Neuronal stem cell (in vitro differentiated cells): ENCODE results near the gene TRIM66.

Experiments
- DNase-seq: peaks from one replicate; pipeline ENCODE4 v3.0.0-alpha.2; 2013; ENCODE audit warnings: low spot score
- H2AFZ ChIP-seq: one replicate; pipeline ENCODE4 v1.6.1; 2013; ENCODE audit warnings: mild to moderate bottlenecking, low read length, inconsistent platforms
- H2AK5ac ChIP-seq: 2 replicates; pipeline ENCODE4 v1.6.1; 2013; ENCODE audit warnings: low read depth, mild to moderate bottlenecking, inconsistent platforms, low read length, moderate library complexity, mixed read lengths
- H2BK120ac ChIP-seq: 2 replicates; pipeline ENCODE4 v1.6.1; 2013; ENCODE audit warnings: low read depth, mild to moderate bottlenecking, inconsistent platforms, low read length, moderate library complexity, mixed read lengths
- H2BK12ac ChIP-seq: one replicate; pipeline ENCODE4 v1.6.1; 2013; ENCODE audit warnings: low read length, inconsistent platforms
- H2BK15ac ChIP-seq: 2 replicates; pipeline ENCODE4 v1.6.1; 2013; ENCODE audit warnings: mild to moderate bottlenecking, low read length, inconsistent platforms, mixed read lengths
- H2BK5ac ChIP-seq: one replicate; pipeline ENCODE4 v1.6.1; 2013; ENCODE audit warnings: inconsistent platforms, mild to moderate bottlenecking, low read length, moderate library complexity
- H3K14ac ChIP-seq: one replicate; pipeline ENCODE4 v1.6.1; 2013; ENCODE audit warnings: low read length, inconsistent platforms
- H3K18ac ChIP-seq: 2 replicates; pipeline ENCODE4 v1.6.1; 2013; ENCODE audit warnings: low read length, inconsistent platforms
- H3K23ac ChIP-seq: 2 replicates; pipeline ENCODE4 v1.6.1; 2013; ENCODE audit warnings: low read depth, mild to moderate bottlenecking, mixed read lengths, low read length, inconsistent platforms; ENCODE audit not compliant: poor library complexity
- H3K27ac ChIP-seq: replicated peaks from 3 replicates; pipeline ENCODE4 v1.5.1; 2013; ENCODE audit warnings: low read length, inconsistent platforms
- H3K27me3 ChIP-seq, 3 experiments: 2 replicates each; pipeline ENCODE4 v1.6.1; 2013; ENCODE audit warnings: low read length in 3 of 3, mild to moderate bottlenecking in 2 of 3, inconsistent platforms in 1 of 3, low read depth in 1 of 3, mixed read lengths in 1 of 3, moderate library complexity in 1 of 3; ENCODE audit not compliant: control insufficient read depth in 3 of 3, insufficient read depth in 3 of 3
- H3K36me3 ChIP-seq, 2 donors: replicated peaks in 1 of 2; 2 replicates each; pipeline ENCODE4 v1.6.1; 2013; ENCODE audit warnings: low read length in 2 of 2; ENCODE audit not compliant: control insufficient read depth in 2 of 2, insufficient read depth in 2 of 2
- H3K4ac ChIP-seq: 2 replicates; pipeline ENCODE4 v1.6.1; 2013; ENCODE audit warnings: inconsistent platforms, mild to moderate bottlenecking, low read length, moderate library complexity
- H3K4me1 ChIP-seq, 2 donors: 1 replicate in 1 of 2; 2 replicates in 1 of 2; pipeline ENCODE4 v1.6.1; 2013; ENCODE audit warnings: low read length in 2 of 2, low read depth in 1 of 2; ENCODE audit not compliant: control insufficient read depth in 2 of 2, insufficient read depth in 1 of 2
- H3K4me2 ChIP-seq: one replicate; pipeline ENCODE4 v1.6.1; 2013; ENCODE audit warnings: mild to moderate bottlenecking, low read length, inconsistent platforms; ENCODE audit not compliant: insufficient read depth, poor library complexity, severe bottlenecking
- H3K4me3 ChIP-seq, 2 donors: 2 replicates each; pipeline ENCODE4 v1.5.1; 2013; ENCODE audit warnings: low read length in 2 of 2, mild to moderate bottlenecking in 2 of 2, inconsistent platforms in 1 of 2, moderate library complexity in 1 of 2
- H3K79me1 ChIP-seq: one replicate; pipeline ENCODE4 v1.6.1; 2013; ENCODE audit warnings: low read depth, mild to moderate bottlenecking, inconsistent platforms, low read length, moderate library complexity
- H3K9ac ChIP-seq: one replicate; pipeline ENCODE4 v1.6.1; 2013; ENCODE audit warnings: mild to moderate bottlenecking, low read depth, low read length, inconsistent platforms; ENCODE audit not compliant: poor library complexity
- H3K9me3 ChIP-seq, 2 donors: replicated peaks in 1 of 2; 2 replicates each; pipeline versions ENCODE3 to v1.6.1; 2013; ENCODE audit warnings: low read length in 2 of 2, mild to moderate bottlenecking in 2 of 2, inconsistent platforms in 1 of 2, low read depth in 1 of 2, mixed read lengths in 1 of 2, moderate library complexity in 1 of 2; ENCODE audit not compliant: control insufficient read depth in 2 of 2, insufficient read depth in 1 of 2
- H4K8ac ChIP-seq: one replicate; pipeline ENCODE4 v1.6.1; 2013; ENCODE audit warnings: low read depth, mild to moderate bottlenecking, inconsistent platforms, low read length, moderate library complexity
- H4K91ac ChIP-seq: one replicate; pipeline ENCODE4 v1.6.1; 2013; ENCODE audit warnings: low read length, low read depth, mild to moderate bottlenecking, inconsistent platforms; ENCODE audit not compliant: poor library complexity
- WGBS, 2 donors: extraction: QIAGEN DNeasy Blood & Tissue Kit; methylation state at CpG; one replicate each; pipeline ENCODE4 v1.1.7; 2013; ENCODE audit warnings: missing lambda C conversion rate in 2 of 2, mixed read lengths in 1 of 2; ENCODE audit not compliant: insufficient read length in 2 of 2, insufficient replicate concordance in 1 of 2; ENCODE audit errors: extremely low coverage in 2 of 2; 5-methylcytosine and 5-hydroxymethylcytosine counted together

Gene TRIM66

DNA sequence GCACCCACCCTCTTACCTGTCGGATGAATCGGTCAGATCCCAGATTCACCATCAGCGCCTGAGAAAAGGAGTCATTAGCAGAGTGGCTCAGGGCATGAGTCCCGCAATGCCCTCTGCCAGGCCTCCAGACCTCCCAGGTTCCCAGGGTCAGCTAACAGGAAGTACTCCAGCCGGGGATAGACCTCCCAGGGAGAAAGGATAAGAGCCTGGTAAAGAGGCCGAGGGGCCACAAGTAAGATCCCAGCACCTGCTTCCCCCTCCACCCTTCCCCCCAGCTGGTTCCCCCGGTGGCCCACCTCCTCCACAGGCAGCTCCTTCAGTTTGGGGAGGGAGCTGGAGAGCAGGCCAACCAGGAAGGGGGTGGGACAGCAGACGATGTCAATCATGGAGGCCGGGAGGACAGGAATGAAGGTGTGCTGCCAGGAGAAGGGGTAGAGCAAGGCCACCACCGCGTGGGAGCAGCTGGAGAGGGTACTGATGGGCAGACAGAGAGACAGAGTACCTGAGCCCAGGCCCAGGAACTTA, 16.5 kb upstream of the TRIM66 start:
- H3K27ac ChIP-seq = no peak overlapping the region

DNA sequence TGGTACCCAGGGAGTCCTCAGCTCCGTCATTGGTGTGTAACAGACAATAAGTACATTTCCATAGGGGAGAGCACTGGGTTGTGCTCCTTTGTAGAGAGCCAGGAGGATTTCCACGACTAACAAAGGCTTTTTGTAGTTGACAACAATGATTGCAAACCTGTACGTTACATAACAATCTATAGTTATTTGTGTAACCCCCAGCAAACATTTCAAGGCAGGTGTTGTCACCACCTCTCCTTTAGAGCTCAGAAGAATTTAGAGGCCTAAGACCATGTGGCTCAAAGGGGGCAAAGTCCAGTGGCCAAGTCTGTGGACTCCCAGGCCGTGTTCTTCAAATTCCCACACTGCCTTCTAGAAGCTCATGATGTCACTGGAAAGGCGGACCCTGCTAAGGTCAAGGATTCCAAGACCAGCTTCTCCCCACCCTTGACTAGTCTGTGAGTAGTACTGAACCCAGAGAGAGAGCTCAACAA, 15.9 kb upstream of the TRIM66 start:
- WGBS, 2 donors = no CpG with 5 or more reads among the region's 5 CpGs
- Histone ChIP-seq H3K27me3 (no peaks in the 10 kb centered on the region), H2BK15ac (no peak overlapping the region), H3K27ac (no peak overlapping the region), H3K9ac (no peak overlapping the region), H2AK5ac (no peak overlapping the region), H3K36me3 (peaks cover 59 to 96% of the 10 kb centered on the region in 2 donors), H3K9me3 (no peaks in the 10 kb centered on the region), H4K91ac (no peak overlapping the region), H3K18ac (no peak overlapping the region), H4K8ac (no peak overlapping the region), H3K4me2 (no peak overlapping the region), H2BK120ac (no peak overlapping the region), H3K79me1 (peaks cover 4% of the 10 kb centered on the region), H3K23ac (no peak overlapping the region), H2BK5ac (no peak overlapping the region), H2BK12ac (no peak overlapping the region), H3K4me1 (peaks cover 16 to 19% of the 10 kb centered on the region in 2 donors), H3K14ac (no peak overlapping the region), H2AFZ (no peak overlapping the region), H3K4ac (no peak overlapping the region), H3K4me3 (no peak overlapping the region)
- DNase-seq = no peak

More for the DNA sequence above, 16.5 kb upstream of the TRIM66 start:
- Histone ChIP-seq H2AFZ (no peak overlapping the region), H3K4me3 (no peak overlapping the region), H3K4me2 (no peak overlapping the region), H3K36me3 (peaks cover 53 to 96% of the 10 kb centered on the region in 2 donors), H3K14ac (no peak overlapping the region), H3K4me1 (peaks cover 16 to 19% of the 10 kb centered on the region in 2 donors), H3K27me3 (no peaks in the 10 kb centered on the region), H2BK5ac (no peak overlapping the region), H3K9me3 (no peaks in the 10 kb centered on the region), H2BK12ac (no peak overlapping the region), H2AK5ac (peak overlapping the region; percentile 6), H2BK15ac (no peak overlapping the region), H2BK120ac (no peak overlapping the region), H3K79me1 (peaks cover 4% of the 10 kb centered on the region), H4K91ac (no peak overlapping the region), H4K8ac (no peak overlapping the region), H3K23ac (peak overlapping the region; percentile 47), H3K4ac (no peak overlapping the region), H3K9ac (no peak overlapping the region), H3K18ac (no peak overlapping the region)
- no CpG with 5 or more reads among the region's 11 CpGs for WGBS, 2 donors
- no peak for DNase-seq

DNA sequence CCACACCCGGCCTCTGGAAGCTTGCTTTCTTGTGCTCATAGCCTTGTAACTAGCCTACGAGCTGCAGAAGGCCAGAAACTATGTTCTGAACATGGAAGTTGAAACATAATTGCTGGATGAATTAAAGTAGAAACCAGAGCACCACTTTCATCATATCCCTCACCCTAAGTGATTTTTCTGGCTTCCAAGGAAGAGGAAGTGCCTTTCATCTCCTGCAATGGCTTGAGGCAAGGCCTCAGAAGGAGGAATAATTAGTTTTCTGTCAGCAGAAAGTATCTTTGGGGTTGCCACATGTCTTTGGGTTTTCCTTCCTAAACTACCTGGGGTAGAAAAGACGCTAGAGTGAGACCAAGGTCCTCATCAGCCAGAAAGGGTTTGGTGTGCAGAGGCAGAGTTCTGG, 14.6 kb upstream of the TRIM66 start:
- Histone ChIP-seq H3K4me3 (no peak overlapping the region), H2AK5ac (no peak overlapping the region), H3K23ac (no peak overlapping the region), H3K79me1 (peaks cover 4% of the 10 kb centered on the region), H2BK15ac (no peak overlapping the region), H2BK12ac (no peak overlapping the region), H2BK5ac (no peak overlapping the region), H3K9me3 (no peaks in the 10 kb centered on the region), H2AFZ (no peak overlapping the region), H3K9ac (no peak overlapping the region), H4K8ac (no peak overlapping the region), H3K27me3 (no peaks in the 10 kb centered on the region), H4K91ac (no peak overlapping the region), H3K4ac (no peak overlapping the region), H3K27ac (no peak overlapping the region), H3K18ac (no peak overlapping the region), H3K36me3 (peaks cover 61 to 96% of the 10 kb centered on the region in 2 donors), H3K4me1 (peaks cover 16 to 19% of the 10 kb centered on the region in 2 donors), H3K14ac (no peak overlapping the region), H3K4me2 (no peak overlapping the region), H2BK120ac (no peak overlapping the region)
- DNase-seq = no peak
- no CpG with 5 or more reads among the region's 3 CpGs for WGBS, 2 donors

DNA sequence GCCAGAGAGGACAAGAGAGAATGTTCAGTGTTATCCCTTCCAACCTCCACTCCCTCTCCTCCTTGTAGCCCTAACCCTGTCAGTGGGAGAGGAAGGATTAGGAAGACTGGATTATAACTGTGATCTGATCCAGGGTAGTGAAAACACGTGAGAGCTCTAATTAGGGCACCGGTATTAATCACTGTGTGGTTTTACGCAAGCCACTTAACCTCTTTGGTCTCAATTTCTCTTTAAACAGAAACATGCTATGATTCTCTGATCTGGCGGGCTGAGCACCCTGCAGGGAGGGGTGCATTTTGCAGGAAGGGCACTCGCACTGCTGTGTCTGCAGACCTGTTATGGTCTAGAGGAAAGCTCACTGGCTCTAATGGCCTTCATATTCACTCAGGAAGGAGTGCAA, 11.7 kb upstream of the TRIM66 start:
- Histone ChIP-seq H2BK120ac (no peak overlapping the region), H3K36me3 (peaks cover 54 to 96% of the 10 kb centered on the region in 2 donors), H3K27ac (no peak overlapping the region)

More for the DNA sequence above, 11.7 kb upstream of the TRIM66 start:
- Histone ChIP-seq H2BK5ac (no peak overlapping the region), H3K9ac (peak overlapping the region; percentile 2), H3K4me2 (no peak overlapping the region), H2AK5ac (no peak overlapping the region), H2BK15ac (no peak overlapping the region), H4K8ac (no peak overlapping the region), H3K4ac (no peak overlapping the region), H3K27me3 (no peaks in the 10 kb centered on the region), H3K4me1 (peaks cover 2 to 13% of the 10 kb centered on the region in 2 donors), H3K9me3 (no peaks in the 10 kb centered on the region), H2BK12ac (no peak overlapping the region), H3K18ac (no peak overlapping the region), H3K4me3 (no peak overlapping the region), H3K79me1 (no peaks in the 10 kb centered on the region), H4K91ac (no peak overlapping the region), H3K14ac (no peak overlapping the region), H2AFZ (no peak overlapping the region), H3K23ac (no peak overlapping the region)
- no peak for DNase-seq
- no CpG with 5 or more reads among the region's 5 CpGs for WGBS, 2 donors
